HPDE6-E6E7 (cell line): ENCODE results near the gene ALK.

ENCODE experiments used
- DNase-seq: peaks from one replicate; pipeline ENCODE4 v3.0.0; 2011; ENCODE audit warnings: missing footprints; ENCODE audit errors: extremely low spot score

Gene ALK

GRCh38 chr2:29157131-29157530, 764.3 kb downstream of the ALK start:
- no peak for DNase-seq

GRCh38 chr2:29155578-29155977, 765.8 kb downstream of the ALK start:
- no peak for DNase-seq

GRCh38 chr2:29154610-29155009, 766.8 kb downstream of the ALK start:
- DNase-seq, result no peak

- no peak for DNase-seq
Measured at GRCh38 chr2:29147963-29148362, 773.4 kb downstream of the ALK start.

GRCh38 chr2:29146197-29146596, 775.2 kb downstream of the ALK start:
- DNase-seq, result no peak

- no peak for DNase-seq
Measured at GRCh38 chr2:29143657-29144056, 777.7 kb downstream of the ALK start.
